ENCODE data around the gene SLC6A11.
A peak's percentile ranks its signal among the peaks of the same experiment; 100 is the strongest.

- TF ChIP-seq CTCF (IDR thresholded peaks at IDR 0.05) (peak in 1 of 3 donors; percentile 18), POLR2A (IDR thresholded peaks at IDR 0.05) (no peak)
Measured at GRCh38 chr3:10983219-10983916, 167.3 kb downstream of the SLC6A11 start.

Data from lower leg skin (tissue), 3 donors.